ENCODE measurements around the gene CD3E. TPM values are rescaled to one million over a fixed set of nuclear protein-coding genes. Genes with fewer than 3 reads are reported as not detected.

Gene CD3E
- total and polyA plus RNA-seq, 2 of the 13 experiments (the other 11 are each of a cell fraction or from before 2014, with no cell fraction given), result not detected

- TF ChIP-seq ZNF598 (CRISPR knock-in tag; IDR thresholded peaks at IDR 0.05; ENCODE audit: borderline replicate concordance) (peak; percentile 19; the same call in 1 of the 2 replicates), SMARCE1 (IDR thresholded peaks at IDR 0.05; ENCODE audit: borderline replicate concordance) (no peak), KLF12 (CRISPR knock-in tag; IDR thresholded peaks at IDR 0.05; ENCODE audit: borderline replicate concordance) (no peak), ZEB1 (IDR thresholded peaks at IDR 0.05; ENCODE audit: insufficient replicate concordance, low read depth) (peak; percentile 81), ATRX (CRISPR knock-in tag; IDR thresholded peaks at IDR 0.05; ENCODE audit: borderline replicate concordance) (no peak), ZNF737 (CRISPR knock-in tag; IDR thresholded peaks at IDR 0.05; ENCODE audit: borderline replicate concordance) (no peak), ZNF674 (CRISPR knock-in tag; IDR thresholded peaks at IDR 0.05; ENCODE audit: low read depth) (no peak), ONECUT2 (CRISPR knock-in tag; IDR thresholded peaks at IDR 0.05) (no peak), CREB3 (CRISPR knock-in tag; IDR thresholded peaks at IDR 0.05) (no peak), HNRNPLL (IDR thresholded peaks at IDR 0.05; ENCODE audit: low read depth, low read length, poor library complexity, severe bottlenecking) (no peak), ZMYM4 (CRISPR knock-in tag; IDR thresholded peaks at IDR 0.05) (peak; percentile 24; the same call in 1 of the 2 replicates), ZNF703 (CRISPR knock-in tag; IDR thresholded peaks at IDR 0.05; ENCODE audit: borderline replicate concordance) (no peak), POLR2AphosphoS5 (IDR thresholded peaks at IDR 0.05; ENCODE audit: low read depth, low read length) (peak; percentile 57), HES4 (CRISPR knock-in tag; IDR thresholded peaks at IDR 0.05; ENCODE audit: borderline replicate concordance) (no peak), SP1 (IDR thresholded peaks at IDR 0.05) (no peak), SP1 (CRISPR knock-in tag; IDR thresholded peaks at IDR 0.05) (no peak), ZNF589 (CRISPR knock-in tag; conservative IDR thresholded peaks at IDR 0.05) (no peak), SMAD1 (CRISPR knock-in tag; IDR thresholded peaks at IDR 0.05; ENCODE audit: borderline replicate concordance, low read depth) (peak; percentile 57; the same call in 1 of the 2 replicates), ZBTB38 (CRISPR knock-in tag; IDR thresholded peaks at IDR 0.05) (peak; percentile 68), HDAC1 (CRISPR knock-in tag; IDR thresholded peaks at IDR 0.05) (peak; percentile 24; the same call in 1 of the 2 replicates), MEIS2 (CRISPR knock-in tag; IDR thresholded peaks at IDR 0.05) (no peak), ZNF770 (CRISPR knock-in tag; IDR thresholded peaks at IDR 0.05) (peak; percentile 11; the same call in 1 of the 2 replicates), THAP11 (CRISPR knock-in tag; IDR thresholded peaks at IDR 0.05) (no peak), RAD21 (CRISPR knock-in tag; IDR thresholded peaks at IDR 0.05) (no peak), LCORL (IDR thresholded peaks at IDR 0.05) (no peak), LCORL (CRISPR knock-in tag; IDR thresholded peaks at IDR 0.05) (peak; percentile 82), TRIM22 (IDR thresholded peaks at IDR 0.05) (no peak), ZNF891 (CRISPR knock-in tag; IDR thresholded peaks at IDR 0.05) (0 out of 2 replicates have a peak, but pooled peaks have one; percentile 44), POLR2A (IDR thresholded peaks at IDR 0.05; ENCODE audit: insufficient read depth in 1 of 2, low read depth in 2 of 2, low read length in 2 of 2) (peak; percentile 39 to 73; a peak in 3 of 4 replicates)
Observed at GRCh38 chr11:118263695-118264568, 40.6 kb upstream of the CD3E start, which contains the start of gene MPZL2 (continued).
